Inferior parietal cortex (tissue), 1 donor: ENCODE data around the gene MT1H.
"Not testable (repeated sequence)": the region's sequence is repeated elsewhere in the genome, so short reads cannot be mapped to it uniquely, and the experiment has no call there.

Source experiments
- DNase-seq: peaks from one replicate; pipeline ENCODE4 v3.0.0-alpha.2; 2016; ENCODE audit errors: extremely low spot score

The MT1H gene

GRCh38 chr16:56684926-56685590, 15.4 kb downstream of the MT1H start:
- no peak for DNase-seq

- no peak for DNase-seq
Measured at GRCh38 chr16:56686758-56687157, 17.1 kb downstream of the MT1H start.

- no peak for DNase-seq
Measured at GRCh38 chr16:56688762-56689161, 19.1 kb downstream of the MT1H start.

GRCh38 chr16:56689171-56689570, 19.6 kb downstream of the MT1H start:
- no peak for DNase-seq

- DNase-seq: no peak
Measured at GRCh38 chr16:56690420-56691122, 21.0 kb downstream of the MT1H start.

GRCh38 chr16:56691885-56692284, 22.3 kb downstream of the MT1H start:
- no peak for DNase-seq

- no peak for DNase-seq
Measured at GRCh38 chr16:56695246-56695645, 25.6 kb downstream of the MT1H start.

GRCh38 chr16:56697456-56698155, 28.0 kb downstream of the MT1H start:
- DNase-seq: no peak

- DNase-seq: no peak
Measured at GRCh38 chr16:56700195-56700594, 30.6 kb downstream of the MT1H start.

- no peak for DNase-seq
Measured at GRCh38 chr16:56700631-56701030, 31.0 kb downstream of the MT1H start.

GRCh38 chr16:56701534-56701933, 31.9 kb downstream of the MT1H start:
- DNase-seq: no peak

- no peak for DNase-seq
Measured at GRCh38 chr16:56702836-56703235, 33.2 kb downstream of the MT1H start.

- DNase-seq: no peak
Measured at GRCh38 chr16:56708525-56709442, 39.2 kb downstream of the MT1H start.

- no peak for DNase-seq
Measured at GRCh38 chr16:56709443-56710040, 39.9 kb downstream of the MT1H start.

- DNase-seq: no peak
Measured at GRCh38 chr16:56710181-56710737, 40.6 kb downstream of the MT1H start.

- DNase-seq: no peak
Measured at GRCh38 chr16:56711862-56712261, 42.2 kb downstream of the MT1H start.

GRCh38 chr16:56713794-56714193, 44.2 kb downstream of the MT1H start:
- no peak for DNase-seq

- DNase-seq: no peak
Measured at GRCh38 chr16:56715126-56715525, 45.5 kb downstream of the MT1H start.

- no peak for DNase-seq
Measured at GRCh38 chr16:56716761-56717160, 47.1 kb downstream of the MT1H start.

- DNase-seq: not testable (repeated sequence)
Measured at GRCh38 chr16:56717532-56717931, 47.9 kb downstream of the MT1H start.
